PC-3 (cell line): Measurements from ENCODE around the gene ZNF585A. TPM values are rescaled to one million over a fixed set of nuclear protein-coding genes. Genes with fewer than 3 reads are reported as not detected.
A peak's percentile ranks its signal among the peaks of the same experiment; 100 is the strongest.

Source experiments
- ATAC-seq: fragments of 200-7000 bp; cut with Tn5 transposase; 2 replicates; pipeline ENCODE4 v1.9.1; 2020; ENCODE audit warnings: mild to moderate bottlenecking, moderate library complexity
- BruUV-seq: library from RNA; stranded (reverse); fragments of 400-500 nt; replicated peaks from 2 replicates; lab custom pipeline; 2021; lab: Mats Ljungman, UMichigan
- CTCF ChIA-PET: fragments of 300-600 bp; sonication (Branson Sonifier 250); formaldehyde crosslinking; loops from one replicate; lab custom pipeline; 2022; ENCODE audit warnings: antibody characterized with exemption; lab: Charles Lee
- POLR2A ChIA-PET: fragments of 300-600 bp; sonication (Branson Sonifier 250); formaldehyde crosslinking; loops from one replicate; lab custom pipeline; 2022; ENCODE audit warnings: antibody characterized with exemption; ENCODE audit not compliant: unreplicated experiment; lab: Charles Lee
- DNase-seq: peaks from one replicate; pipeline ENCODE4 v3.0.0-alpha.2; 2015
- H2AFZ ChIP-seq: fragments of 300-600 bp; sonication (generic); 2 replicates; pipeline ENCODE4 v1.6.0; 2016; ENCODE audit warnings: antibody characterized with exemption, low read length
- H3F3A ChIP-seq: fragments of 300-600 bp; sonication (generic); one replicate; pipeline ENCODE4 v1.6.0; 2017; ENCODE audit warnings: antibody characterized with exemption, low read length, control low read depth, mild to moderate bottlenecking; ENCODE audit not compliant: unreplicated experiment
- H3K27ac ChIP-seq: fragments of 300-600 bp; sonication (generic); 2 replicates; pipeline ENCODE4 v1.5.1; 2016; ENCODE audit warnings: mild to moderate bottlenecking, low read length
- H3K27me3 ChIP-seq: fragments of 300-600 bp; sonication (generic); 2 replicates; pipeline ENCODE4 v1.6.1; 2016; ENCODE audit warnings: low read length, mixed read lengths
- H3K36me3 ChIP-seq: fragments of 300-600 bp; sonication (generic); 2 replicates; pipeline ENCODE4 v1.6.1; 2016; ENCODE audit warnings: low read depth, mixed run types, low read length, mixed read lengths
- H3K4me1 ChIP-seq: fragments of 300-600 bp; sonication (generic); 2 replicates; pipeline ENCODE4 v1.5.1; 2016; ENCODE audit warnings: low read length; ENCODE audit not compliant: insufficient read depth
- H3K4me2 ChIP-seq: fragments of 300-600 bp; sonication (generic); 2 replicates; pipeline ENCODE4 v1.6.0; 2016; ENCODE audit warnings: low read length
- H3K4me3 ChIP-seq: fragments of 300-600 bp; sonication (generic); 2 replicates; pipeline ENCODE4 v1.5.1; 2016; ENCODE audit warnings: mild to moderate bottlenecking, low read length, mixed read lengths
- H3K79me2 ChIP-seq: fragments of 300-600 bp; sonication (generic); 2 replicates; pipeline ENCODE4 v1.6.1; 2017; ENCODE audit warnings: low read length, mixed read lengths
- H3K9ac ChIP-seq: fragments of 300-600 bp; sonication (generic); 2 replicates; pipeline ENCODE4 v1.6.0; 2016; ENCODE audit warnings: mild to moderate bottlenecking, low read length
- H3K9me2 ChIP-seq: fragments of 300-600 bp; sonication (generic); replicated peaks from 2 replicates; pipeline ENCODE4 v1.6.1; 2016; ENCODE audit warnings: mixed run types, low read length, mixed read lengths
- H3K9me3 ChIP-seq: fragments of 300-600 bp; sonication (generic); 2 replicates; pipeline ENCODE4 v1.6.1; 2016; ENCODE audit warnings: low read length, mixed read lengths
- H4K20me1 ChIP-seq: fragments of 300-600 bp; sonication (generic); 2 replicates; pipeline ENCODE4 v1.6.1; 2016; ENCODE audit warnings: low read length, mixed read lengths
- CTCF ChIP-seq: fragments of 300-600 bp; sonication (generic); conservative IDR thresholded peaks from 2 replicates; pipeline ENCODE4 v1.5.1; 2017; ENCODE audit warnings: antibody characterized with exemption, low read depth, mild to moderate bottlenecking, low read length
- EZH2 ChIP-seq: fragments of 300-600 bp; sonication (generic); IDR thresholded peaks from one replicate; pipeline ENCODE4 v1.6.1; 2017; ENCODE audit warnings: antibody characterized with exemption, mild to moderate bottlenecking, low read length; ENCODE audit not compliant: unreplicated experiment
- EZH2phosphoT487 ChIP-seq: fragments of 300-600 bp; sonication (generic); IDR thresholded peaks from 2 replicates; pipeline ENCODE4 v1.6.1; 2018; ENCODE audit warnings: mild to moderate bottlenecking, antibody characterized with exemption, low read length, borderline replicate concordance
- intact Hi-C: fragments of 100-400 bp; cut with micrococcal nuclease; formaldehyde crosslinking; loops from 2 replicates; pipeline ENCODE4 v1.9.0; 2023
- total RNA-seq: library from RNA; depleted of rRNA; stranded (reverse); fragments of >200 nt; gene quantifications from 2 replicates; pipeline ENCODE4 v1.2.3, GENCODE V29; 2014

The ZNF585A gene
- total RNA-seq, 1 experiment from 2014 or later, result 0.29 TPM

GRCh38 chr19:37220383-37220782 lies 47.9 kb upstream of the ZNF585A start:
- TF ChIP-seq CTCF (no peak), EZH2phosphoT487 (no peak), EZH2 (no peak)
- Histone ChIP-seq H3K36me3 (peaks cover 14% of the 10 kb centered on the region), H3K4me1 (no peaks in the 10 kb centered on the region), H2AFZ (no peak overlapping the region), H3K9me2 (no peaks in the 10 kb centered on the region), H3F3A (no peaks in the 10 kb centered on the region), H3K4me3 (no peak overlapping the region), H3K27me3 (no peaks in the 10 kb centered on the region), H3K9me3 (0 out of 2 replicates have a peak, but pooled peaks cover 3% of the 10 kb centered on the region), H3K79me2 (peaks cover 9% of the 10 kb centered on the region), H3K4me2 (no peak overlapping the region), H3K27ac (no peak overlapping the region), H3K9ac (no peak overlapping the region), H4K20me1 (no peaks in the 10 kb centered on the region)
- intact Hi-C loops, result no loop called here
- CTCF ChIA-PET, result no interaction called here
- no TSS peak for BruUV-seq
- POLR2A ChIA-PET, result no interaction called here
- no peak for ATAC-seq
- DNase-seq, result no peak

- Histone ChIP-seq H2AFZ (peak overlapping the region; percentile 96), H3K27ac (0 out of 2 replicates have a peak overlapping the region, but pooled peaks have one; percentile 51), H3K4me3 (peak overlapping the region; percentile 93), H3K79me2 (peaks cover 9% of the 10 kb centered on the region), H3K4me1 (no peaks in the 10 kb centered on the region), H3K27me3 (no peaks in the 10 kb centered on the region), H3K9ac (peak overlapping the region; percentile 87), H3K4me2 (peak overlapping the region; percentile 91), H4K20me1 (no peaks in the 10 kb centered on the region), H3F3A (no peaks in the 10 kb centered on the region), H3K9me3 (0 out of 2 replicates have a peak, but pooled peaks cover 3% of the 10 kb centered on the region), H3K36me3 (peaks cover 12% of the 10 kb centered on the region), H3K9me2 (no peaks in the 10 kb centered on the region)
- TSS peak; percentile 81 for BruUV-seq
- TF ChIP-seq CTCF (no peak), EZH2phosphoT487 (no peak), EZH2 (no peak)
- ChIA-PET POLR2A (no interaction called here), CTCF (no interaction called here)
- ATAC-seq (peak; percentile 4; the same call in 1 of the 2 replicates), DNase-seq (no peak)
- intact Hi-C loops, result no loop called here
Observed at GRCh38 chr19:37218592-37218935, 46.1 kb upstream of the ZNF585A start.

GRCh38 chr19:37217775-37218591 lies 45.5 kb upstream of the ZNF585A start, which contains the start of gene ZNF383:
Gene ZNF383, plus strand, starts transcription at chr19:37218214. Its CDS starts 12,240 bp downstream, at chr19:37230454.
- H3K36me3 ChIP-seq, result peaks cover 12% of the 10 kb centered on the region
- no peaks in the 10 kb centered on the region for H3K4me1 ChIP-seq
- 0 out of 2 replicates have a peak, but pooled peaks cover 3% of the 10 kb centered on the region for H3K9me3 ChIP-seq
- BruUV-seq, result TSS peak; percentile 84
- peak within 1 kb of the TSS; percentile 96 for H2AFZ ChIP-seq
- no peaks in the 10 kb centered on the region for H3K27me3 ChIP-seq
- no peaks in the 10 kb centered on the region for H3K9me2 ChIP-seq
- H3K9ac ChIP-seq, result peak within 1 kb of the TSS; percentile 87
- H3K79me2 ChIP-seq, result peaks cover 9% of the 10 kb centered on the region
- ChIA-PET POLR2A (interaction anchor here (0.7 kb wide), 1 partner anchor 31 kb away, joined by 5 read pairs; no protein-coding TSS in a partner anchor), CTCF (no interaction called here)
- H3K4me2 ChIP-seq, result peak within 1 kb of the TSS; percentile 91
- H3K4me3 ChIP-seq, result peak within 1 kb of the TSS; percentile 93
- no peaks in the 10 kb centered on the region for H4K20me1 ChIP-seq
- H3K27ac ChIP-seq, result peak within 1 kb of the TSS; percentile 51
- intact Hi-C loops, result no loop called here
- DNase-seq, result peak; percentile 73
- H3F3A ChIP-seq, result no peaks in the 10 kb centered on the region
- TF ChIP-seq EZH2 (no peak), EZH2phosphoT487 (no peak), CTCF (no peak)
- peak; percentile 96 for ATAC-seq
